Tibial artery (tissue), 4 donors: ENCODE measurements around the gene KANSL1L.

ENCODE experiments used
- DNase-seq, 2 donors: peaks; one replicate each; pipeline ENCODE4 v3.0.0-alpha.2; 2019
- H3K27ac ChIP-seq, 2 donors: fragments of 200-600 bp; sonication (generic) in 1 of 2; 1 replicate in 1 of 2; 2 replicates in 1 of 2; pipeline ENCODE4 v1.5.1; 2018 to 2019; ENCODE audit warnings: mild to moderate bottlenecking in 1 of 2
- H3K27me3 ChIP-seq, 2 donors: fragments of 200-600 bp; sonication (generic) in 1 of 2; one replicate each; pipeline versions ENCODE4 v1.5.1 to v1.6.0; 2016 to 2019
- H3K36me3 ChIP-seq, 3 donors: fragments of 200-600 bp; sonication (generic) in 2 of 3; one replicate each; pipeline ENCODE4 v1.5.1; 2016 to 2019; ENCODE audit warnings: mild to moderate bottlenecking in 2 of 3
- H3K4me1 ChIP-seq, 4 donors: fragments of 200-600 bp; sonication (generic) in 2 of 4; 1 replicate in 3 of 4; 2 replicates in 1 of 4; pipeline ENCODE4 v1.5.1; 2016 to 2019
- H3K4me3 ChIP-seq, 2 donors: fragments of 200-600 bp; sonication (generic) in 1 of 2; 1 replicate in 1 of 2; 2 replicates in 1 of 2; pipeline ENCODE4 v1.5.1; 2018 to 2019; ENCODE audit warnings: mild to moderate bottlenecking in 2 of 2
- H3K9me3 ChIP-seq, 3 donors: fragments of 200-600 bp; sonication (generic) in 1 of 3; one replicate each; pipeline ENCODE4 v1.5.1; 2016 to 2019
- CTCF ChIP-seq, 2 experiments: fragments of 200-600 bp in 1 of 2; fragments of 450-650 bp in 1 of 2; IDR thresholded peaks; one replicate each; pipeline ENCODE4 v1.5.1; 2017 to 2019; ENCODE audit warnings: antibody characterized with exemption in 2 of 2, mild to moderate bottlenecking in 1 of 2, moderate library complexity in 1 of 2
- intact Hi-C: fragments of 100-400 bp; cut with DNase I; formaldehyde crosslinking; loops from one replicate; pipeline ENCODE4 v1.15.0; 2023; ENCODE audit warnings: low total_unique reads

KANSL1L gene

GRCh38 chr2:209977386-209978239 lies 193.6 kb downstream of the KANSL1L start:
- Histone ChIP-seq H3K27me3 (no peaks in the 10 kb centered on the region), H3K4me1 (no peaks in the 10 kb centered on the region), H3K4me3 (no peak overlapping the region), H3K36me3 (no peaks in the 10 kb centered on the region), H3K9me3 (no peaks in the 10 kb centered on the region), H3K27ac (no peak overlapping the region)
- DNase-seq: no peak
- intact Hi-C loops: loop anchor here (5.0 kb wide), 1 partner anchor 225 kb away; no protein-coding TSS in a partner anchor
- TF ChIP-seq CTCF (IDR thresholded peaks at IDR 0.05): peak; percentile 59 to 64

DNA sequence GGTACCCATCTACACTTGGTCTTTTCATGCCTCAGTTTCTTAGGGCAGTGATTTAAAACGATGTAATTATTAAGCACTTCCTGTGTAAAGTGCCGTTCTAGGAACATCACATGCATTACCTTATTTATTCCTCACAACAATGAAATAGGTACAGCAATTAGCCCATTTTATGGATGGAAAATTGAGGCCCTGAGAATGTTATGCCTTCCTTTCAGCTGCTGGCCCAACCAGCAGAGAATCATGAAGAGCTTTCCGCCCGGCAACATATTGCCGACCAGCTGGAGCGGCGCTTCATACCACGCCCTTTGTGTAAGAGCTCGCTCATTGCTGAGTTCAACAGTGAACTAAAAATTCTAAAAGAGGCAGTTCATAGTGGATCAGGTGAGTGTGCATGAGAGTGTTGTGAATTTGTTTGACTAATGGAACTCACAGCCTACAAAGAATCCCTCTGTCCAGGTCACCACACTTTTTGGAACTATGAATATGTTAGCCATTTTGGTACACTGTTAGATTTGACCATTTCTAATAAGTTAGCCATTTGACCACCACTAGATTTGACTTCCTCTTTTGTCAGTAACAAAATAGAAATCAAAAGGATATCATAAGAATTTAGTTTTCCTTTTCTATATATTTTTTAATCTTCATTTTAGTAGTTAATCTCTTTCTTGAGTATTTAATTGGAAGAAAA lies 194.4 kb downstream of the KANSL1L start:
- DNase-seq: no peak
- intact Hi-C loops: loop anchor here (5.0 kb wide), 1 partner anchor 225 kb away; no protein-coding TSS in a partner anchor
- no peak overlapping the region for H3K4me3 ChIP-seq
- H3K27me3 ChIP-seq: no peaks in the 10 kb centered on the region
- H3K4me1 ChIP-seq: no peaks in the 10 kb centered on the region
- H3K9me3 ChIP-seq: no peaks in the 10 kb centered on the region
- TF ChIP-seq CTCF (IDR thresholded peaks at IDR 0.05): no peak
- H3K36me3 ChIP-seq: no peaks in the 10 kb centered on the region
- no peak overlapping the region for H3K27ac ChIP-seq

- Histone ChIP-seq H3K9me3 (no peaks in the 10 kb centered on the region), H3K27ac (no peak overlapping the region), H3K4me3 (no peak overlapping the region), H3K36me3 (no peaks in the 10 kb centered on the region), H3K27me3 (no peaks in the 10 kb centered on the region), H3K4me1 (no peaks in the 10 kb centered on the region)
- no peak for DNase-seq
- intact Hi-C loops: no loop called here
- no peak for TF ChIP-seq CTCF (IDR thresholded peaks at IDR 0.05)
Observed at GRCh38 chr2:209974576-209974975, 196.6 kb downstream of the KANSL1L start.

- Histone ChIP-seq H3K4me1 (no peaks in the 10 kb centered on the region), H3K27me3 (no peaks in the 10 kb centered on the region), H3K36me3 (no peaks in the 10 kb centered on the region), H3K9me3 (no peaks in the 10 kb centered on the region), H3K27ac (no peak overlapping the region), H3K4me3 (no peak overlapping the region)
- no peak for TF ChIP-seq CTCF (IDR thresholded peaks at IDR 0.05)
- no peak for DNase-seq
- intact Hi-C loops: no loop called here
Observed at GRCh38 chr2:209973328-209973727, 197.9 kb downstream of the KANSL1L start.
